GM23338 (cell line): Measurements from ENCODE around the gene CEP131. TPM values are rescaled to one million over a fixed set of nuclear protein-coding genes. Genes with fewer than 3 reads are reported as not detected.

Source experiments
- ATAC-seq: fragments of 200-7000 bp; cut with Tn5 transposase; 3 replicates; pipeline ENCODE4 v1.9.1; 2020
- DNase-seq: peaks from one replicate; pipeline ENCODE4 v3.0.0-alpha.2; 2015; ENCODE audit warnings: low spot score
- H2AFZ ChIP-seq: fragments of 200-600 bp; sonication (generic); 2 replicates; pipeline ENCODE4 v1.8.0; 2016; ENCODE audit warnings: antibody characterized with exemption, mild to moderate bottlenecking, moderate library complexity
- H3F3A ChIP-seq: fragments of 200-600 bp; sonication (generic); replicated peaks from 2 replicates; pipeline ENCODE4 v1.8.0; 2017; ENCODE audit warnings: antibody characterized with exemption, mixed run types, low read depth
- H3K27ac ChIP-seq: fragments of 200-600 bp; sonication (generic); 2 replicates; pipeline ENCODE4 v1.6.1; 2016; ENCODE audit warnings: low read depth
- H3K27me3 ChIP-seq: fragments of 200-600 bp; sonication (generic); 2 replicates; pipeline ENCODE4 v1.8.0; 2016; ENCODE audit warnings: mild to moderate bottlenecking, mixed run types, moderate library complexity; ENCODE audit not compliant: insufficient read depth
- H3K36me3 ChIP-seq: fragments of 200-600 bp; sonication (generic); 2 replicates; pipeline ENCODE4 v1.8.0; 2016; ENCODE audit warnings: mild to moderate bottlenecking; ENCODE audit not compliant: insufficient read depth
- H3K4me1 ChIP-seq: fragments of 200-600 bp; sonication (generic); 2 replicates; pipeline ENCODE4 v1.8.0; 2016; ENCODE audit warnings: mild to moderate bottlenecking, moderate library complexity; ENCODE audit not compliant: insufficient read depth
- H3K4me2 ChIP-seq: fragments of 200-600 bp; sonication (generic); 2 replicates; pipeline ENCODE4 v1.7.1; 2017; ENCODE audit warnings: mixed run types
- H3K4me3 ChIP-seq: fragments of 200-600 bp; sonication (generic); 2 replicates; pipeline ENCODE4 v1.6.1; 2016; ENCODE audit warnings: mixed run types
- H3K79me2 ChIP-seq: fragments of 200-600 bp; sonication (generic); replicated peaks from 2 replicates; pipeline ENCODE4 v1.8.0; 2017; ENCODE audit warnings: mild to moderate bottlenecking; ENCODE audit not compliant: insufficient read depth
- H3K9me2 ChIP-seq: fragments of 200-600 bp; sonication (generic); 2 replicates; pipeline ENCODE4 v1.8.0; 2017; ENCODE audit not compliant: insufficient read depth
- H4K20me1 ChIP-seq: fragments of 200-600 bp; sonication (generic); replicated peaks from 2 replicates; pipeline ENCODE4 v1.8.0; 2017; ENCODE audit warnings: mild to moderate bottlenecking; ENCODE audit not compliant: insufficient read depth
- H3K27ac Mint-ChIP-seq: 2 replicates; pipeline ENCODE4 v1.8.0; 2020; ENCODE audit warnings: inconsistent platforms, mild to moderate bottlenecking, moderate library complexity, mixed read lengths
- H3K27me3 Mint-ChIP-seq: 3 replicates; pipeline ENCODE4 v1.8.0; 2022; ENCODE audit warnings: low read depth, mild to moderate bottlenecking, moderate library complexity, mixed read lengths, inconsistent platforms; ENCODE audit not compliant: insufficient read depth, poor library complexity
- H3K36me3 Mint-ChIP-seq: 3 replicates; pipeline ENCODE4 v1.8.0; 2021; ENCODE audit warnings: low read depth, mild to moderate bottlenecking, inconsistent platforms, moderate library complexity, mixed read lengths
- H3K4me1 Mint-ChIP-seq: 3 replicates; pipeline ENCODE4 v1.8.0; 2020; ENCODE audit warnings: mild to moderate bottlenecking, inconsistent platforms, mixed read lengths
- H3K4me3 Mint-ChIP-seq: 3 replicates; pipeline ENCODE4 v1.8.0; 2021; ENCODE audit warnings: moderate library complexity, mild to moderate bottlenecking, inconsistent platforms, mixed read lengths
- H3K9me3 Mint-ChIP-seq: 3 replicates; pipeline ENCODE4 v1.8.0; 2020; ENCODE audit warnings: moderate library complexity, mild to moderate bottlenecking, inconsistent platforms, mixed read lengths
- CREB1 ChIP-seq: fragments of 250-450 bp; sonication (Bioruptor Pico); IDR thresholded peaks from 2 replicates; pipeline ENCODE4 v1.5.0; 2020; ENCODE audit warnings: low read depth, mild to moderate bottlenecking, moderate library complexity
- EZH2phosphoT487 ChIP-seq: fragments of 200-600 bp; sonication (generic); IDR thresholded peaks from one replicate; pipeline ENCODE4 v1.8.1; 2018; ENCODE audit warnings: antibody characterized with exemption; ENCODE audit not compliant: unreplicated experiment
- JUNB ChIP-seq: IDR thresholded peaks from one replicate; pipeline ENCODE4 v1.6.1; 2016; ENCODE audit warnings: antibody characterized with exemption; ENCODE audit not compliant: unreplicated experiment
- POLR2AphosphoS5 ChIP-seq: IDR thresholded peaks from 2 replicates; pipeline ENCODE4 v1.6.1; 2016; ENCODE audit warnings: antibody characterized with exemption, low read depth
- STAT1 ChIP-seq: IDR thresholded peaks from one replicate; pipeline ENCODE4 v1.6.1; 2016; ENCODE audit warnings: antibody characterized with exemption; ENCODE audit not compliant: unreplicated experiment
- ZNF114 ChIP-seq: fragments of 250-450 bp; sonication (Bioruptor Pico); IDR thresholded peaks from 2 replicates; pipeline ENCODE4 v1.5.0; 2020; ENCODE audit warnings: mild to moderate bottlenecking, moderate library complexity
- ZNF462 ChIP-seq: fragments of 250-450 bp; sonication (Bioruptor Pico); IDR thresholded peaks from 2 replicates; pipeline ENCODE4 v1.5.0; 2020; ENCODE audit warnings: mild to moderate bottlenecking, moderate library complexity
- polyA plus RNA-seq: library from polyadenylated mRNA; unstranded; fragments of >200 nt; fragmentation: Nextera tagmentation; extraction: Ambion mirVana; gene quantifications from 2 replicates; pipeline ENCODE4 v1.2.1, GENCODE V29; 2016
- total RNA-seq: library from RNA; depleted of rRNA; stranded (reverse); fragments of >200 nt; shearing (Covaris generic); gene quantifications from 2 replicates; pipeline ENCODE4 v1.2.3, GENCODE V29; 2014
- TF ChIP-seq, protein P1 (sequence below): IDR thresholded peaks from one replicate; pipeline ENCODE4 v1.6.1; 2018; ENCODE audit warnings: antibody characterized with exemption; ENCODE audit not compliant: unreplicated experiment
- TF ChIP-seq, protein P2 (sequence below), 2 experiments: fragments of 200-600 bp in 1 of 2; sonication (generic) in 1 of 2; conservative IDR thresholded peaks; 2 replicates each; pipeline versions ENCODE4 v1.5.1 to v1.6.1; 2016 to 2017; ENCODE audit warnings: antibody characterized with exemption in 2 of 2, low read depth in 2 of 2, mild to moderate bottlenecking in 2 of 2, moderate library complexity in 1 of 2

Gene CEP131
- total and polyA plus RNA-seq, 2 experiments from 2014 or later: 26.8 to 35.5 TPM

GRCh38 chr17:81233316-81233715 is 10.6 kb upstream of the CEP131 start:
- Mint-ChIP-seq H3K27ac (no peak overlapping the region), H3K27me3 (peaks cover 6% of the 10 kb centered on the region), H3K4me3 (no peak overlapping the region), H3K9me3 (no peaks in the 10 kb centered on the region), H3K36me3 (peaks cover 15% of the 10 kb centered on the region), H3K4me1 (peaks cover 5% of the 10 kb centered on the region)
- ATAC-seq (no peak), DNase-seq (no peak)
- H3K27ac ChIP-seq: no peak overlapping the region
- no peaks in the 10 kb centered on the region for H4K20me1 ChIP-seq
- H3K79me2 ChIP-seq: no peaks in the 10 kb centered on the region; the same call in none of the 2 replicates
- no peaks in the 10 kb centered on the region for H3K9me2 ChIP-seq
- no peaks in the 10 kb centered on the region for H3K36me3 ChIP-seq
- H3K4me3 ChIP-seq: no peak overlapping the region
- TF ChIP-seq ZNF114 (CRISPR knock-in tag) (no peak), POLR2AphosphoS5 (no peak), CREB1 (CRISPR knock-in tag) (no peak), ZNF462 (CRISPR knock-in tag) (no peak), JUNB (no peak), EZH2phosphoT487 (no peak), STAT1 (no peak)
- TF ChIP-seq, protein P1, sequence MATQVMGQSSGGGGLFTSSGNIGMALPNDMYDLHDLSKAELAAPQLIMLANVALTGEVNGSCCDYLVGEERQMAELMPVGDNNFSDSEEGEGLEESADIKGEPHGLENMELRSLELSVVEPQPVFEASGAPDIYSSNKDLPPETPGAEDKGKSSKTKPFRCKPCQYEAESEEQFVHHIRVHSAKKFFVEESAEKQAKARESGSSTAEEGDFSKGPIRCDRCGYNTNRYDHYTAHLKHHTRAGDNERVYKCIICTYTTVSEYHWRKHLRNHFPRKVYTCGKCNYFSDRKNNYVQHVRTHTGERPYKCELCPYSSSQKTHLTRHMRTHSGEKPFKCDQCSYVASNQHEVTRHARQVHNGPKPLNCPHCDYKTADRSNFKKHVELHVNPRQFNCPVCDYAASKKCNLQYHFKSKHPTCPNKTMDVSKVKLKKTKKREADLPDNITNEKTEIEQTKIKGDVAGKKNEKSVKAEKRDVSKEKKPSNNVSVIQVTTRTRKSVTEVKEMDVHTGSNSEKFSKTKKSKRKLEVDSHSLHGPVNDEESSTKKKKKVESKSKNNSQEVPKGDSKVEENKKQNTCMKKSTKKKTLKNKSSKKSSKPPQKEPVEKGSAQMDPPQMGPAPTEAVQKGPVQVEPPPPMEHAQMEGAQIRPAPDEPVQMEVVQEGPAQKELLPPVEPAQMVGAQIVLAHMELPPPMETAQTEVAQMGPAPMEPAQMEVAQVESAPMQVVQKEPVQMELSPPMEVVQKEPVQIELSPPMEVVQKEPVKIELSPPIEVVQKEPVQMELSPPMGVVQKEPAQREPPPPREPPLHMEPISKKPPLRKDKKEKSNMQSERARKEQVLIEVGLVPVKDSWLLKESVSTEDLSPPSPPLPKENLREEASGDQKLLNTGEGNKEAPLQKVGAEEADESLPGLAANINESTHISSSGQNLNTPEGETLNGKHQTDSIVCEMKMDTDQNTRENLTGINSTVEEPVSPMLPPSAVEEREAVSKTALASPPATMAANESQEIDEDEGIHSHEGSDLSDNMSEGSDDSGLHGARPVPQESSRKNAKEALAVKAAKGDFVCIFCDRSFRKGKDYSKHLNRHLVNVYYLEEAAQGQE: no peak
- TF ChIP-seq, protein P2, sequence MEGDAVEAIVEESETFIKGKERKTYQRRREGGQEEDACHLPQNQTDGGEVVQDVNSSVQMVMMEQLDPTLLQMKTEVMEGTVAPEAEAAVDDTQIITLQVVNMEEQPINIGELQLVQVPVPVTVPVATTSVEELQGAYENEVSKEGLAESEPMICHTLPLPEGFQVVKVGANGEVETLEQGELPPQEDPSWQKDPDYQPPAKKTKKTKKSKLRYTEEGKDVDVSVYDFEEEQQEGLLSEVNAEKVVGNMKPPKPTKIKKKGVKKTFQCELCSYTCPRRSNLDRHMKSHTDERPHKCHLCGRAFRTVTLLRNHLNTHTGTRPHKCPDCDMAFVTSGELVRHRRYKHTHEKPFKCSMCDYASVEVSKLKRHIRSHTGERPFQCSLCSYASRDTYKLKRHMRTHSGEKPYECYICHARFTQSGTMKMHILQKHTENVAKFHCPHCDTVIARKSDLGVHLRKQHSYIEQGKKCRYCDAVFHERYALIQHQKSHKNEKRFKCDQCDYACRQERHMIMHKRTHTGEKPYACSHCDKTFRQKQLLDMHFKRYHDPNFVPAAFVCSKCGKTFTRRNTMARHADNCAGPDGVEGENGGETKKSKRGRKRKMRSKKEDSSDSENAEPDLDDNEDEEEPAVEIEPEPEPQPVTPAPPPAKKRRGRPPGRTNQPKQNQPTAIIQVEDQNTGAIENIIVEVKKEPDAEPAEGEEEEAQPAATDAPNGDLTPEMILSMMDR (conservative IDR thresholded peaks at IDR 0.05; ENCODE audit: low read depth in 2 of 2): no peak
- no peak overlapping the region for H2AFZ ChIP-seq
- H3F3A ChIP-seq: no peaks in the 10 kb centered on the region
- H3K27me3 ChIP-seq: no peaks in the 10 kb centered on the region
- H3K4me1 ChIP-seq: no peaks in the 10 kb centered on the region
- no peak overlapping the region for H3K4me2 ChIP-seq
